HG03432 (cell line): ENCODE data around the gene LXN.

Experiments used
- ATAC-seq: cut with Tn5 transposase; IDR thresholded peaks from one replicate; pipeline ENCODE4 v1.9.1; 2021; ENCODE audit warnings: mild to moderate bottlenecking, moderate library complexity; ENCODE audit not compliant: unreplicated experiment

Gene LXN

GRCh38 chr3:158671821-158672214 lies 630 bp downstream of the LXN start:
- ATAC-seq, result no peak

GRCh38 chr3:158668506-158668905 lies 3.9 kb downstream of the LXN start:
- ATAC-seq, result no peak

- no peak for ATAC-seq
Observed at GRCh38 chr3:158666416-158666815, 6.0 kb downstream of the LXN start.

DNA sequence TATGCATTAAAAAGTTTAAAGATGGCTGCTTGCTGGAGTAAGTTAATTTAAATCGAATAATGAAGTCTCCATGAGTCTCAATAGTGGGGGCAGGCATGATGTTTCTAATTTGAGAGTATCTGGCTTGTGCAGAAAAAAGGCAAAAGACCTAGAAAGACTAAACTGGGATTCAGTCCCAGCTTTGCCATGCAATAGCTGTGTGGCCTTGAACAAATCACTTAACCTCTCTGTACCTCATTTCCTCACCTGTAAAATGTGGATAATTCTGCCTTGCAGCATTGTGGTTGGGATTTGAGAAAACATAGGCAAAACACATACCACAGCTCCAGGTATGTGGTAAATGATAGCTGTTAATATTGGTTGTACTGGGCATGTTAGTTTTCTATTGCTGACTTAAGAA lies 8.6 kb downstream of the LXN start:
- no peak for ATAC-seq

GRCh38 chr3:158663246-158663645 lies 9.2 kb downstream of the LXN start:
- no peak for ATAC-seq

DNA sequence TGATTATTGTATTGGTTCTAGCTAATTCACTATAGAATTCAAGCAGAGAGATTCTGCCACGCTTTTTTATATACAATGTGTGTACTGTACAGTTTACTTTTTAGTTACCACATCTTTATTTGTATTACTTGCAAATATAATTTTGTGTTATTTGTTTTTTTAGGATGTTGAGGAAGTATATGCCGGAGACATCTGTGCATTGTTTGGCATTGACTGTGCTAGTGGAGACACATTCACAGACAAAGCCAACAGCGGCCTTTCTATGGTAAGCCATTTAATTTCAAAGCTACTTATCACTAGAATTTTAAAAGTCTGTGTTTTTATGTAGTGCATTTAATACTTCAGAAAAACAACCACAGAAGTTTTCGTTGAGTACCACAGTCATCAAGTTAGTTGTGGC lies 11.7 kb downstream of the LXN start:
- no peak for ATAC-seq

- peak; percentile 90 for ATAC-seq
Observed at GRCh38 chr3:158659454-158660237, 12.8 kb downstream of the LXN start.

- no peak for ATAC-seq
Observed at GRCh38 chr3:158658889-158659288, 13.6 kb downstream of the LXN start.

DNA sequence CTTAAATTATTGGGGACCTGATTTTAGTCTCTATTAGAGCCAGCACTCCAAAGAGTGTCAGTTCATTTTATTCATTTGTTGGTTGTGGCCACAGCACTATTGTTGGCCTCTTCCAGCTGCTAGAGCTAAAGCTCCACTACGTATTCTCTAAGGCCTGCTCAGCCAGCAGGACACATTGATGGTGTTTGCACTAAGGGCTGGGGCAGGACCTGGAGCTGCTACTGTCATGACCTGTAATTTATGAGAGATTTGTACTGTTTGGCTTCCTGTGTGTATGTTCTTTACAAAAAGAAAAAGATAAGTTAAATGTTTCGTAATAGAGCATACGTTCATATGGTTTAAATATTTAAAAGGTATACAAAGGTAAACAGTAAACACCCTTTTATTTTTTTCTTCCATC lies 20.0 kb downstream of the LXN start:
- ATAC-seq, result no peak

DNA sequence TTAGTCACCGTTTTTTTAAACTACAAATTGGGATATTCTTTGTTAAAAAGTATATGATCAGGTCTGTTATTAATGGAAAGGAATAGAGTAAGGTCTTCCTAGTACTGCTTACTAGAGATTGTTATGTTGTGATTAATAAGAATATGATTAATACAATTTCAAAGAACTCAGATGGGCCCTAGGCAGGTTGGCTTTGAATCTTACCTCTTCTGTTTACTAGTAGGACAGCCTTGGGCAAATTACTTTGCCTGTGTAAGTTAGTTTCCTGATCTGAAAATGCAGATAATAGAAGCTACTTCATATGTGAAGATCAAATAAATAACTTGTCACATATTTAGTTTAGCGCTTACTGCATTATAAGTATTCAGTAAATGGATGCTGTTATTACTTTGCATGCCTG lies 21.3 kb downstream of the LXN start:
- no peak for ATAC-seq

GRCh38 chr3:158649791-158650190 lies 22.7 kb downstream of the LXN start:
- ATAC-seq, result no peak

DNA sequence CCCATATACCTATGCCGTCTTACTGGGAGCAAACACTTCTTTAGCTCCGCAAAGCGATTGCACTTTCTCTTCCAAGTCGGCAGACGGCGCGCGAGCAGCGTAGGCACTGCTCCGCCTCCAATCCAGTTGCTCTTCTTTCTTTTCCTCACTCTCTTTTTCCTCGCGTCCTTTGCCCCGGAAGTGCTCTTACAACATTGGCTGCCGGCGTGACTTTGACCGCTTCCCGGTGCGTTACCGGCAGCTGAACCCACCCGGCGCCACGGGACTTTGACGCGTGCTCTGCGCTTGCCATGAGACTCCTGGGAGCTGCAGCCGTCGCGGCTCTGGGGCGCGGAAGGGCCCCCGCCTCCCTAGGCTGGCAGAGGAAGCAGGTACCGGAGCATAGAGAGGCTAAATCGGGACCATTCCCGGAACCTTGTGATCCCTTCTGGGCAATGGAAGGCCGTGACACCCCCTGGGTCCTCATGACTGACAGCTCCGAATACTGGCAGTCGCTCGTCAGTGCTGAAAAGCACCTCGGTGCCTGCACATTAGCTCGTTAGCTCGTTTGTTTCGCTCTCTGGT lies 28.0 kb downstream of the LXN start, which contains the start of gene GFM1:
Gene GFM1 (plus strand): TSS at position 183 of the 564 bp plus-strand sequence. CDS start 108 bp downstream, at position 291.
- peak; percentile 98 for ATAC-seq

DNA sequence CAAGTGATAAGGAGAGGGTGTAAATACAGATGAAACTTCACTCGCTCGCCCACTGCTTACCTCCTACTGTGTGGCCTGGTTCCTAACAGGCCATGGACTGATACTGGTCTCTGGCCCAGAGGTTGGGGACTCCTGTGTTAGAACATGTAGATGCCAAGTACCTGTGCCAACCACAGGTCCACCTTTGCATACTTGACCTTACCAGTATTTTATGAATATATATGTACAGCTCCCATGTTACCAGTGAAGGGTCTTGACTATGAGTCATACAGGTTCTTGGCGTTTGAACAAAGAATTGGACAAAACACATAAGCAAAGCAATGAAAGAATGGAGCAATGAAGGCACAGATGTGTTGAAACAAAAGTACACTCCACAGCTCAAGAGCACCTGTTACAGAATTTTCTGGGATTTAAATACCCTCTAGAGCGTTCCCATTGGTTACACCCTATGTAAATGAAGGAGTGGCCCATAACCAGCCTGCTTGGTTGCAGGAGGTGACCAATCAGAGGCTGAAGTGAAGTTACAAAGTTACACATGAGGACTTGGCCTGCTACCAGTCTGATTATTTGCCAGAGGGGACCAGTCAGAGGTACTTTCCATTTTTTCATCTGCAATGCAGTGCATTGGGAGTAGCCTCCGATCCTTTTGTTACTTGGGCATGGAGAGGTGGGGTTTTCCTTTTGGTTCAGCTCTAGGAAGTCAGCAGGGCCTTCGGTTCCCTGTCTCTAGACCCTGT lies 29.8 kb downstream of the LXN start:
- ATAC-seq, result no peak

GRCh38 chr3:158642005-158642404 lies 30.4 kb downstream of the LXN start:
- no peak for ATAC-seq

DNA sequence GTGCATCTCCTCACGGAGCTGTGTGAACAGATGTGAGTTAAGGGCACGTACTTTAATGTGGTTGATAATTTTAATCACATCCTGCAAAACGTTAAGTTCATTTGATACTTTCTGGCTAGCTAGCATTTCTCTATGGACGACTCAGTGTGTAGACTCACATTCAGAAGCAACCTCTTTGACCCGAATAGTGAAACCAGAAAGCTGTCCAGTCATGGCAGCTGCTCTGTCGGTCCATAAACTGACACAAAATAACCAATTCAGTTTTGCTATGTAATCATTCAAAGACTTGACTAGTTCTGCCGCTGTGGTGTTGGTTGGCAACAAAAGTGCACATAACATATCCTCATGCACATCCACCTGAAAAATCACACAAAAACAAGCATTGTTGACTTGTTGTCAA lies 31.8 kb downstream of the LXN start:
- ATAC-seq, result no peak

DNA sequence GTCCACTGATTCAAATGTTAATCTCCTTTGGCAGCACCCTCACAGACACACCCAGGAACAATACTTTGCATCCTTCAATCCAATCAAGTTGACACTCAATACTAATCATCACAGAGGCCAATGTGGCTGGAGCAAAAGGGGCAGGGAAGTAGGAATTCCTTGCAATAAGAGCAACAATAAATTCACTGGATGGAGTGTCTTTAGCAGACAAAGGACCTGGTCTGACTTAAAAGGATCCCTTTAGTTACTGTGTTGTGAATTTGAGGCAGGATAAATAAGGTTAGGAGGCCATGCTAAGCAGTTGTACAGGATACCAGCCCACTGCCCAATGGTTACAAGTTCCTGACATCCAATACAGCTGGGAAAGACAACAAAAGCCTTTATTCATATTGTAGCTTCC lies 40.5 kb downstream of the LXN start:
- ATAC-seq, result no peak

- ATAC-seq, result no peak
Observed at GRCh38 chr3:158625881-158626280, 46.6 kb downstream of the LXN start.

- ATAC-seq, result no peak
Observed at GRCh38 chr3:158617982-158618875, 54.2 kb downstream of the LXN start.
